Epithelial cell of proximal tubule (primary cell): ENCODE results near the gene GPR62. TPM values are rescaled to one million over a fixed set of nuclear protein-coding genes. Genes with fewer than 3 reads are reported as not detected.

Source experiments
- DNase-seq: peaks from one replicate; pipeline ENCODE4 v3.0.0-alpha.2; 2011; ENCODE audit warnings: low read depth
- H3K4me3 ChIP-seq: 2 replicates; pipeline ENCODE4 v1.5.1; 2011; ENCODE audit warnings: low read depth, mild to moderate bottlenecking, low read length
- total RNA-seq: library from RNA; depleted of rRNA; stranded (reverse); fragments of >200 nt; gene quantifications from 2 replicates; pipeline ENCODE4 v1.2.3, GENCODE V29; 2015
- TF ChIP-seq, protein P1 (sequence below): conservative IDR thresholded peaks from 2 replicates; pipeline ENCODE4 v1.5.1; 2012; ENCODE audit warnings: low read depth, mild to moderate bottlenecking, low read length

The GPR62 gene
- total RNA-seq, 1 donor from 2014 or later, result not detected

DNA sequence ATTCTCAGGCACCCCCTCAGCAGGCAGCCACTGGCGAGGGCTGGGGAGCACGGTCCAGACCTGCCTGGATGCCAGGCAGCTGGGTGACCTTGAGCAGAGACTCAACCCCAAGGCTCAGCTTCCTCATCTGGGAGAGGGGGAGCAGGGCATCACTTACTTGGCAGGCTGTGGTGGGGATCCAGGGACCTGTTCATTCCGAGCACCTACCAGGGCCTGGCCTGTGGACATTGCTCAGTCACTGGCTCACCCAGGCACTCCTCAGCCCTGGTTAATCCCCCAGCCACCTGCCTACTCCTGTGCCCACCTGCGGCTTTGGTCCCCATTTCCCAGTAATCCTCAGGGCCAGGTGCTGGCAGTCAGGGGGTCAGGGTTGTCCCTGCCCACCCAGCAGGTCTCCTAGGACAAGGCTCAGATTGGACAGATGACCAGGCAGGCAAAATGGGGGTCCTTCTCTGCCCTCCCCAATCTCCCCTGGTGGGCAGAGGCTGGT, 49.8 kb downstream of the GPR62 start:
- TF ChIP-seq, protein P1, sequence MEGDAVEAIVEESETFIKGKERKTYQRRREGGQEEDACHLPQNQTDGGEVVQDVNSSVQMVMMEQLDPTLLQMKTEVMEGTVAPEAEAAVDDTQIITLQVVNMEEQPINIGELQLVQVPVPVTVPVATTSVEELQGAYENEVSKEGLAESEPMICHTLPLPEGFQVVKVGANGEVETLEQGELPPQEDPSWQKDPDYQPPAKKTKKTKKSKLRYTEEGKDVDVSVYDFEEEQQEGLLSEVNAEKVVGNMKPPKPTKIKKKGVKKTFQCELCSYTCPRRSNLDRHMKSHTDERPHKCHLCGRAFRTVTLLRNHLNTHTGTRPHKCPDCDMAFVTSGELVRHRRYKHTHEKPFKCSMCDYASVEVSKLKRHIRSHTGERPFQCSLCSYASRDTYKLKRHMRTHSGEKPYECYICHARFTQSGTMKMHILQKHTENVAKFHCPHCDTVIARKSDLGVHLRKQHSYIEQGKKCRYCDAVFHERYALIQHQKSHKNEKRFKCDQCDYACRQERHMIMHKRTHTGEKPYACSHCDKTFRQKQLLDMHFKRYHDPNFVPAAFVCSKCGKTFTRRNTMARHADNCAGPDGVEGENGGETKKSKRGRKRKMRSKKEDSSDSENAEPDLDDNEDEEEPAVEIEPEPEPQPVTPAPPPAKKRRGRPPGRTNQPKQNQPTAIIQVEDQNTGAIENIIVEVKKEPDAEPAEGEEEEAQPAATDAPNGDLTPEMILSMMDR, result no peak
- DNase-seq, result no peak

DNA sequence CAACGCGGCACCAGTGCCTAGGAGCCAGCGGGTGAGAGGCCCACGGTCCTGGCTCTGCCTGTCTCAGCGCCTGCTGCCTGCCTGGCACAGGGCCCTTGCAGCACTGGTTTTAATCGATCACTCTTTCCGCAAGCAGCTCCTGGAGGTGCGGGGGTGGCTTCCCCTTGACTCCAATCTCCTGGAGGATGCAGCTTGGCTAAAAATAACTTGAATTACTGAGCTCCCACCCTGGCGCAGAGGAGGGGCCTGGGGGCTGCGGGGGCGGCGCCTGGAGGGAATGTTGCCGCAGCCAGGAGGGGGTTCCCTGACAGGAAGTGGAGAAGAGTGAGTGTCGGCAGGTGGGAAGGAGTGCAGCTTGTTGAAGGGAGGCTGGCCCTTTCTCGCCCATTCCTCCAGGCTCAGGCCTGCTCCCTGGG, 50.4 kb downstream of the GPR62 start:
- TF ChIP-seq, protein P1, result no peak
- no peak overlapping the region for H3K4me3 ChIP-seq
- no peak for DNase-seq

More for the DNA sequence above, 49.8 kb downstream of the GPR62 start:
- H3K4me3 ChIP-seq, result no peak overlapping the region

DNA sequence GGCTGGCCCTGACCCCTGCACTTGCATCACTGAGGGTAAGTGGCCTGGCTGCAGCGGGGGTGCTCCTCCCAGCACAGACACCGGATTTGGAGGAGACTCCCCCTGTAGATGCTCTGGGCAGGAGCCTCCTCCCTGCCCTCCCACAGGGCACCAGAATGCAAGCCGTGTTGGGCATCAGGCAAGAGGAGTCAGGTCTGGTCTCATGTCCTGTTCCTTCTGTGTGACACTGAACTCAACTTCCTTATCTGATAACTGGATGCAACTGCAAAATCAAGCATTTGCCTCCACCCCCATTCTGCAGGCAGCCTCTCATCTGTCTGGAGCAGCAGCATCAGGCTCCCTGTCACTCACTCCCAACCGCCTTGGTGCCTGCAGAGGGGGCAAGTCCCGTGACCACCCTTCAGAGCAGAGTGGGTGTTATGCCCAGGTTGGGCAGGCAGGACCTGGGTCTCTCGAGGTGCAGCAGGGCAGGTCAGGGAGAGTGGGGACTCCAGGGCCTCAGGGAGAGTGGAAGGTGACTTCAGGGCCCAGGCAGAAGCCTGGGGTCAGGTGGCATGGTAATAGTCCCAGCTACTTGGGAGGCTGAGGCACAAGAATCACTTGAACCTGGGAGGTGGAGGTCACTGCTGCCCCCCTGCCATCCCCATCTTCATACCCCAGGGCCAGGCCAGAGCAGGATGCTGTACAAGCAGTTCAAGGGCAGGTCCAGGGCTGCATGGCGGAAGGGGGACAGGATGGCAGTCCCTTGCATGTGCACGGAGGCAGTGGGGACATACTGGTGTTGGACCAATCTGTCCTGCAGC, 51.0 kb downstream of the GPR62 start:
- TF ChIP-seq, protein P1, result no peak
- no peak for DNase-seq

GRCh38 chr3:52006820-52007133, 51.6 kb downstream of the GPR62 start:
- no peak overlapping the region for H3K4me3 ChIP-seq
- no peak for DNase-seq
- TF ChIP-seq, protein P1, result no peak

More for the DNA sequence above, 51.0 kb downstream of the GPR62 start:
- no peak overlapping the region for H3K4me3 ChIP-seq

Other genes starting within 250 kb of the GPR62 start
- not detected in 2 replicates for gene GRM2, start 248.3 kb upstream of the GPR62 start, total RNA-seq
- gene IQCF6, start 176.1 kb upstream of the GPR62 start, total RNA-seq, result not detected in 2 replicates
- gene IQCF2, start 93.8 kb upstream of the GPR62 start, total RNA-seq, result not detected in 2 replicates
- not detected in 2 replicates for gene IQCF5, start 79.8 kb upstream of the GPR62 start, total RNA-seq
- not detected in 2 replicates for gene IQCF1, start 52.0 kb upstream of the GPR62 start, total RNA-seq
- gene RRP9, start 13.5 kb upstream of the GPR62 start, total RNA-seq, result 28.0 and 56.8 TPM in 2 replicates
- 15.4 and 18.8 TPM in 2 replicates for gene PARP3, start 13.0 kb upstream of the GPR62 start, total RNA-seq
- 102 and 120 TPM in 2 replicates for gene PCBP4, start 12.1 kb downstream of the GPR62 start, total RNA-seq
- gene ABHD14B, start 18.7 kb downstream of the GPR62 start, total RNA-seq, result 29.1 and 39.1 TPM in 2 replicates
- 13.8 and 18.9 TPM in 2 replicates for gene ABHD14A, start 19.7 kb downstream of the GPR62 start, total RNA-seq
- gene ACY1, start 28.2 kb downstream of the GPR62 start, total RNA-seq, result 85.7 and 95.8 TPM in 2 replicates
- gene RPL29, start 40.5 kb downstream of the GPR62 start, total RNA-seq, result 1,795 and 2,087 TPM in 2 replicates
- 23.7 and 25.9 TPM in 2 replicates for gene DUSP7, start 101.2 kb downstream of the GPR62 start, total RNA-seq
- gene POC1A, start 199.0 kb downstream of the GPR62 start, total RNA-seq, result 15.7 and 35.6 TPM in 2 replicates
- gene ALAS1, start 242.8 kb downstream of the GPR62 start, total RNA-seq, result 56.3 and 71.5 TPM in 2 replicates